HFF-Myc (cell line): ENCODE results near the gene WDR74.
A peak's percentile ranks its signal among the peaks of the same experiment; 100 is the strongest.
"Not testable (repeated sequence)": the region's sequence is repeated elsewhere in the genome, so short reads cannot be mapped to it uniquely, and the experiment has no call there.

Experiments
- DNase-seq: peaks from one replicate; pipeline ENCODE4 v3.0.0-alpha.2; 2011; ENCODE audit warnings: low read depth; ENCODE audit errors: extremely low read depth
- H3K4me3 ChIP-seq: replicated peaks from 2 replicates; pipeline ENCODE4 v1.5.1; 2011; ENCODE audit warnings: low read depth, mild to moderate bottlenecking, control low read depth, low read length
- CTCF ChIP-seq: IDR thresholded peaks from 2 replicates; pipeline ENCODE4 v1.5.1; 2012; ENCODE audit warnings: mild to moderate bottlenecking, low read depth, low read length, control low read depth; ENCODE audit errors: missing control alignments

WDR74 gene

GRCh38 chr11:62875698-62876478 is 36.5 kb upstream of the WDR74 start:
- H3K4me3 ChIP-seq, result no peak overlapping the region
- no peak for TF ChIP-seq CTCF
- no peak for DNase-seq

GRCh38 chr11:62874851-62875250 is 35.5 kb upstream of the WDR74 start:
- no peak for DNase-seq
- no peak for TF ChIP-seq CTCF

GRCh38 chr11:62865635-62866034 is 26.2 kb upstream of the WDR74 start:
- no peak overlapping the region for H3K4me3 ChIP-seq
- no peak for DNase-seq
- TF ChIP-seq CTCF, result no peak

More at GRCh38 chr11:62874851-62875250, 35.5 kb upstream of the WDR74 start:
- no peak overlapping the region for H3K4me3 ChIP-seq

- TF ChIP-seq CTCF, result no peak
Observed at GRCh38 chr11:62863687-62864335, 24.4 kb upstream of the WDR74 start.

GRCh38 chr11:62861564-62862192 is 22.3 kb upstream of the WDR74 start:
- H3K4me3 ChIP-seq, DNase-seq: not testable (repeated sequence)

More at GRCh38 chr11:62863687-62864335, 24.4 kb upstream of the WDR74 start:
- H3K4me3 ChIP-seq, result no peak overlapping the region
- no peak for DNase-seq

- H3K4me3 ChIP-seq, result no peak overlapping the region
- no peak for DNase-seq
- no peak for TF ChIP-seq CTCF
Observed at GRCh38 chr11:62860835-62861563, 21.6 kb upstream of the WDR74 start.

GRCh38 chr11:62859281-62859703 is 19.9 kb upstream of the WDR74 start:
- H3K4me3 ChIP-seq, result 0 out of 2 replicates have a peak overlapping the region, but pooled peaks have one; percentile 1
- not testable (repeated sequence) for DNase-seq
